ENCODE data around the gene TAS2R40. TPM values are rescaled to one million over a fixed set of nuclear protein-coding genes. Genes with fewer than 3 reads are reported as not detected.
"Not testable (repeated sequence)": the region's sequence is repeated elsewhere in the genome, so short reads cannot be mapped to it uniquely, and the experiment has no call there.

Gene TAS2R40
- not detected in 2 replicates for total RNA-seq

- DNase-seq (ENCODE audit: extremely low read depth, low read depth, low spot score): no peak
Observed at GRCh38 chr7:143221737-143222136, at the start of gene TAS2R40. TSS of gene TAS2R40 (plus strand) at chr7:143222037. CDS start at chr7:143222079, 42 bp downstream.

GRCh38 chr7:143172354-143172753 lies 49.5 kb upstream of the TAS2R40 start:
- no peak for DNase-seq (ENCODE audit: extremely low read depth, low read depth, low spot score)

DNA sequence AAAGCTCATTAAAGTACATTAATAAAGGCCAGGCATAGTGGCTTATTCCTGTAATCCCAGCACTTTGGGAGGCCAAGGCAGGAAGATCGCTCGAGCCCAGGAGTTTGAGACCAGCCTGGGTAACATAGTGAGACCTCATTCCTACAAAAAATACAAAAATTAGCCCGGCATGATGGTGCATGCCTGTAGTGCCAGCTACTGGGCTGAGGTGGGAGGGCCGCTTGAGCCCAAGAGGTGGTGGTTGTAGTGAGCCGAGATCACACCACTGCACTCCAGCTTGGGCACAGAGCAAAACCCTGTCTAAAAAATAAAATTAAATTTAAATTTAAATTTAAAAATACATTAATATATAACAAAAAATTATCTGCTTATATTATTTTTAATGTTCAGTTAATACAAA lies 45.7 kb upstream of the TAS2R40 start:
- DNase-seq (ENCODE audit: extremely low read depth, low read depth, low spot score): no peak

DNA sequence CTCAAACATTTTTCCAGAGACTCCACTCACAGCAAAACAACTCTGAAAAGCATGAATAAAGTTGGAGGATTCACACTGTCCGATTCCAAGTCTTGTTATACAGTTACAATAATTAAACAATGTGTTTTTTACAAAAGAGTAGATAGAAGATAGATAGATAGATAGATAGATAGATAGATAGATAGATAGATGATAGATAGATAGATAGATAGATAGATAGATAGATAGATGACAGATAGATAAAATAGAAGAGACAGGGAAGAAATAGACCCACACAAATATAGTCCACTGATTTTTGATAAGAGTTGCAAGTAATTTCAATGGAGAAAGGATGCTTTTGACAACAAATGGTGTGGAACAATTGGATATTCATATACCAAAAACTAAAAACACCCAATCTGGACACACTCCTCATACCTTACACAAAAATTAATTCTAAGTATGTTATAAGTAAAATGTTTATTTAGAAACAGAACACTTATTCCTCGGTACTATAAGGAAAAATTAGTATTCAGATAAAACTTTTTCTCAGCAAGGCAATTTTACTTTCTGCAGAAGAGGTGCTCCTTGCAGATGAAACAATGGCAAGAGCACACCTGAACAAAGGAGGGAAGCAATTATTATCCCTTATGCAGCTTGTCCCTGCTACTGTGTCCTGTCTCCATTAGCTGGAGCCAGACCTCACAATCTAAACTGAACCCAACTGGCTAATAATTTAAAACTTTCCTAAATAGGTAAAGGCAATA lies 44.3 kb upstream of the TAS2R40 start:
- no peak for DNase-seq (ENCODE audit: extremely low read depth, low read depth, low spot score)

- DNase-seq (ENCODE audit: extremely low read depth, low read depth, low spot score): not testable (repeated sequence)
Observed at GRCh38 chr7:143180771-143181170, 41.1 kb upstream of the TAS2R40 start.

GRCh38 chr7:143181349-143181748 lies 40.5 kb upstream of the TAS2R40 start:
- no peak for DNase-seq (ENCODE audit: extremely low read depth, low read depth, low spot score)

- DNase-seq (ENCODE audit: extremely low read depth, low read depth, low spot score): no peak
Observed at GRCh38 chr7:143183024-143183423, 38.8 kb upstream of the TAS2R40 start, which contains the start of gene TAS2R39. TSS of gene TAS2R39 (plus strand) at chr7:143183419. CDS start at chr7:143183419, 0 bp downstream.

- no peak for DNase-seq (ENCODE audit: extremely low read depth, low read depth, low spot score)
Observed at GRCh38 chr7:143185551-143185950, 36.3 kb upstream of the TAS2R40 start.

DNA sequence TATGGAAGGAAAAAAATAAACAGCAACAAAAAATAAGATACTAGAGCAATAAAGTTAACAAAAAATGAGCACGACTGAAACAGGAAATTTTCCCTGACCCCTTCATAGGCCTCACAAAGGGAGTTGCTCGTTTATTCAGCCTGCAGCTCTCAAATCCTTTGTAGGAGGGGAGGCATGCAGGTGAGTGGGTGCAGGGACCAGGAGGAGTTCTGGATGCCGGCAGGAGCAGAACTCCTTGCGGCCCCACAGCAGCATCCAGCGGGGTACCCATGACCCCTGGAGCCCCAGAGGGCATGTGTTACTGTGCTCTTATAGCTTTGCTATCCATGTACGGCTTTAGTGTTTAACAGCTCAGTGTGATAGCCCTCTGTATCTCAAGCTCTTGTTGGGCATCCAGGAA lies 32.8 kb upstream of the TAS2R40 start:
- DNase-seq (ENCODE audit: extremely low read depth, low read depth, low spot score): no peak

DNA sequence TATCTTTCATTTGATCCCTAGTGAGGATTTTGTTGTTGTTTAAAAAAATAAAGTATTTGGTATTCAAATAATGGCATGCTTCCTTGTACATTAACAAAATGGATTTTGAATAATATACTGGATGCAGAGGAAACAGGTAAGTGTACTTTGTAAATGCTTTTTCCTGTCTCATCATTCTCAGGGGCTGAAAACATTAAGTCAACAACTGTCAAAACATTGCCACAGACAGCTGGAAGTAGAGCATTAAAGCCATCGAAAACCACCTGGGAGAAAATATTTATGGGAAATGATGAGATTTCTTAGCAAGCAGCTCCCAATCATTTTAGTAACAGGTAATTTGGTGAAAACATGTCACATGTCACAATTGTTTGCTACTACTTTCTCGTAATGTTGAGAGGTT lies 28.0 kb upstream of the TAS2R40 start:
- no peak for DNase-seq (ENCODE audit: extremely low read depth, low read depth, low spot score)

GRCh38 chr7:143199040-143199439 lies 22.8 kb upstream of the TAS2R40 start:
- no peak for DNase-seq (ENCODE audit: extremely low read depth, low read depth, low spot score)

- no peak for DNase-seq (ENCODE audit: extremely low read depth, low read depth, low spot score)
Observed at GRCh38 chr7:143202161-143202560, 19.7 kb upstream of the TAS2R40 start.

DNA sequence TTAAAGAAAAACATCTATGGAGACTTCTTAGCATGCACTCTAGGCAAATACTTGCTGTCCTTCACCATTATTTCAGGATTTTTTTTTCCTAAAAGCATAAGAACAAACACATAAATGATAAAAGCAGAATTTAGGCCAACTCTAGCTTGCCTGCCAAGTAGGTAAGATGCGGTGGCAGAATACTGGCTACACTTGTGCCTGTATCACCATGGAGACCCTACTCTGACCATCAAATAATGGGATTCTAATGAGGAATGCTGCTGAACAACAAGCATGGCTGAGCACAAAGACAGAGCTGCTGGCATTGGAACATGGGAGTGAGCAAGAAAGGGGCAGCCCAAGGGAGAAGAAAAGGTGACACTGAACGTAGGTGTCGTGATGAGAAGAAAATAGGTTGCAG lies 18.5 kb upstream of the TAS2R40 start:
- no peak for DNase-seq (ENCODE audit: extremely low read depth, low read depth, low spot score)

GRCh38 chr7:143205560-143206293 lies 16.1 kb upstream of the TAS2R40 start:
- DNase-seq (ENCODE audit: extremely low read depth, low read depth, low spot score): no peak

- DNase-seq (ENCODE audit: extremely low read depth, low read depth, low spot score): no peak
Observed at GRCh38 chr7:143210541-143210940, 11.3 kb upstream of the TAS2R40 start.

DNA sequence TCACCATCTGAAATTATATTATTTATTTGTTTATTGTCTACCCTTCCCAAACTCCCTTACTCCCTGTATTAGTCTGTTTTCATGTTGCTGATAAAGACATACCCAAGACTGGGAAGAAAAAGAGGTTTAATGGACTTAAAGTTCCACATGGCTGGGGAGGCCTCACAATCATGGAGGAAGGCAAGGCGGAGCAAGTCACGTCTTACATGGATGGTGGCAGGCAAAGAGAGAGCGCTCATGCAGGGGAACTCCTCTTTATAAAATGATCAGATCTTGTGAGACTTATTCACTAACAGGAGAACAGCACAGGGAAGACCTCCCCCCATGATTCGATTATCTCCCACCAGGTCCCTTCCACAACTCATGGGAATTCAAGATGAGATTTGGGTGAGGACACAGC lies 8.4 kb upstream of the TAS2R40 start:
- DNase-seq (ENCODE audit: extremely low read depth, low read depth, low spot score): not testable (repeated sequence)

- DNase-seq (ENCODE audit: extremely low read depth, low read depth, low spot score): peak; percentile 90
Observed at GRCh38 chr7:143214789-143215679, 6.8 kb upstream of the TAS2R40 start.

GRCh38 chr7:143216151-143216550 lies 5.7 kb upstream of the TAS2R40 start:
- DNase-seq (ENCODE audit: extremely low read depth, low read depth, low spot score): no peak

DNA sequence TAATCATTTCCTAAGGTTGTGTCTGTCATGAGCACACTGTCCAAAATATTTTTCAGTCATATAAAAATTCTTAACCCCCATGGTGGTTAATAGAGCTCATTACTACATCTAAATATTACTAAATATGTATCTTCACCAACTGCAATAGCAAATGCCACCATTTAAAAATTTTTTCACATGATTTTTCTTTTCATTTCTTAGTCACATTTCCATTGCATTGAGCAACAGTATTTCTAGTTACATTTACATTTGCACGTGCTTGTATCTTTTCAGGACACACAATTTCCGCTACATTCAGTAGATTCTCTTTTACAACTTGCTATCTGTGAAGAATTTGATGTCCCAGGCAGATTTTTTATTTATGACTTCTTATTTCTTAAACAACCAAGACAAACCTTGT lies 5.2 kb upstream of the TAS2R40 start:
- DNase-seq (ENCODE audit: extremely low read depth, low read depth, low spot score): no peak

DNA sequence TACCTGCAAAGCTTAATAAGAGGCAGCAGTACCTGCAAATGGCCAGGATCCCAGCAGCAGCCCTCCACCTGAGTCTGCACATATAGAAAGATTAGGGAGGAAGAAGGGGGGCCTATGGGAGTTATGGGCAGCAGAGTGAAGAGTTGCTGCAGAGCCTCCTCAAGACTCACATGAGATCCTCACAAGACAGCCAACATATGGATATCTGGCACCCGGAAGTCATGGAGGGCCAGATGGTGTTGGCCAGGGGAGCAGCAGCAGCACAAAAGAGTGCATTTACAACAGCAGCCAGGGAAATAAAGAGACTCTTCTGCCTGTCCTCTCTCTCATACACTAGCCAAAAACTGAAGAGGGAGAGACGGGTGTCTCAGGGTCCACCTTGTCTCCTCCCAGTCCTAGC lies 4.0 kb upstream of the TAS2R40 start:
- no peak for DNase-seq (ENCODE audit: extremely low read depth, low read depth, low spot score)

GRCh38 chr7:143221286-143221685 lies 551 bp upstream of the TAS2R40 start:
- no peak for DNase-seq (ENCODE audit: extremely low read depth, low read depth, low spot score)

All from glomerular endothelial cell (primary cell).